GM12801 (cell line): ENCODE results near the gene DHX57.

ENCODE experiments used
- TF ChIP-seq, protein P1 (sequence below): IDR thresholded peaks from one replicate; pipeline ENCODE4 v1.5.1; 2011; ENCODE audit warnings: control low read depth; ENCODE audit not compliant: insufficient read length; ENCODE audit errors: extremely low read depth

The DHX57 gene

DNA sequence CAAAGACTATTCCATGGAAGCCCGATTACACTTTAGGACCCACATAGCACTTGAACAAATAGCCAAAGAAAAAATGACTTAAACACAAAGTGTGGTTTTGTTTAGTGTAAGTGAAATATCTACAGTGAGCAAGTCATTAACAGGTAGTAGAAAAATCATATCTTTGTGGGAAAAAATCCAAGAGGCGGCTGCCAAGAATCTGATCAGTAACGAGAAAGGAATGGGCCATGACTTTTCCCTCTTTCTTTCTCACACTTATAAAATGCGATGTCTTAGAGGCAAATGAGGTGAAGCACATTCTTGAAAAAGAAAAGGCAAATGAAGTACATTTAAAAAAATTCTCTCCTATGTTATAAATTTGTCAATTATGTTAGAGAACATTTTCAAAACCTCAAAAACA lies 110.6 kb downstream of the DHX57 start:
- TF ChIP-seq, protein P1, sequence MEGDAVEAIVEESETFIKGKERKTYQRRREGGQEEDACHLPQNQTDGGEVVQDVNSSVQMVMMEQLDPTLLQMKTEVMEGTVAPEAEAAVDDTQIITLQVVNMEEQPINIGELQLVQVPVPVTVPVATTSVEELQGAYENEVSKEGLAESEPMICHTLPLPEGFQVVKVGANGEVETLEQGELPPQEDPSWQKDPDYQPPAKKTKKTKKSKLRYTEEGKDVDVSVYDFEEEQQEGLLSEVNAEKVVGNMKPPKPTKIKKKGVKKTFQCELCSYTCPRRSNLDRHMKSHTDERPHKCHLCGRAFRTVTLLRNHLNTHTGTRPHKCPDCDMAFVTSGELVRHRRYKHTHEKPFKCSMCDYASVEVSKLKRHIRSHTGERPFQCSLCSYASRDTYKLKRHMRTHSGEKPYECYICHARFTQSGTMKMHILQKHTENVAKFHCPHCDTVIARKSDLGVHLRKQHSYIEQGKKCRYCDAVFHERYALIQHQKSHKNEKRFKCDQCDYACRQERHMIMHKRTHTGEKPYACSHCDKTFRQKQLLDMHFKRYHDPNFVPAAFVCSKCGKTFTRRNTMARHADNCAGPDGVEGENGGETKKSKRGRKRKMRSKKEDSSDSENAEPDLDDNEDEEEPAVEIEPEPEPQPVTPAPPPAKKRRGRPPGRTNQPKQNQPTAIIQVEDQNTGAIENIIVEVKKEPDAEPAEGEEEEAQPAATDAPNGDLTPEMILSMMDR, result no peak

DNA sequence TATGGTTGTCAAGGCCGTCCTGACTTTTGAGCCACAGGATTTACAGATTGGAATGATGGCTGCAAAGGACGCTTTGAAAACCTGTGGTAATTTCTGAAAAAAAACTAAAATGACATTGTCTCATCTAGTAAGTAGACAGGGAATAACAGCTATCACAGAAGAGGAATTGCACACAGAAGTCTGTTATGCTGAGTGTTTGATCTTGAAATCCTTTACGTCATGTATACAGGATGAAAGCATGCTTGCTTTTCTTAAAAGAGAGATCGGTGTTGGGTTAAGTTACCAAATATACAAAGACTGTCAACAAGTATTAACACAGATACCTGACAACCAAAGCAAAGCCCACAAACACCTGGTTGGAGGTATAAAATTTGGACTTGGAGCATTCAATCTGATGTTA lies 112.0 kb downstream of the DHX57 start:
- TF ChIP-seq, protein P1, result no peak

DNA sequence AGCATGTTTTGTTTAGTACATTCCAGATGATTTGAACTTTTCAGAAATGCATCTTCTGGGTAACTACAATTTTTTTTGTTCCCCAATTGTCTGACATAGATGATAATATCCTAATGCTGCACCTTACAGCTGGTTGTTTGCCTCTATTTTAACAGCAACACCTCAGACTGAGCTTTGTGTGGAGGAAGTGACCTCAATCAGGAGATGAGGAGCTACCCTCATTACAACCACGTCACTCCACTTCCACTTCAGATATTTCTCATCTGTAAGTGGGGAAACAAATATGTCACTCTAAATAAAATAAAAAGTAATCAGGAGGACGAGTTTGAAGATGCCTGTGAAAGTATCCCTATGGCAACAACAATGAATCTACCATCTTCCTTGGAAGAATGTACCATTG lies 112.5 kb downstream of the DHX57 start:
- TF ChIP-seq, protein P1, result no peak

DNA sequence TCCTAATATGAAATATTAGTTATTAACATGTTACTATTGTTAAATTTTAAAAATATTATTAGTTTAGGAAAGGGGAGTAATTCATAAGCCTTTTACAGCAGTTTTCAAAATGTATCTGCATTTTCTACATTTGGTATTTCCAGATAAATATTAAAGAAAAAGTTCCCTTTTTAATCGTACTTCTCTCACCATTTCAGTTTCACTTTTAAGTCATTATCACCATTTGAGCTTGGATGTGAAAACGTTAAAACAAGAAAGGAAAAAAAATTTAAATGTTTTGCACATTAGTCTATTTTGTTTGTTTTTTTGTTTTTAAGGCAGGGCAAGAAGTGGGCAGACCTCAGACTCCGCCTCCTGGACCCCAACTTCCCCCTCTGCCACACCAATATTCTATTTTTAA lies 121.2 kb downstream of the DHX57 start:
- TF ChIP-seq, protein P1, result no peak

DNA sequence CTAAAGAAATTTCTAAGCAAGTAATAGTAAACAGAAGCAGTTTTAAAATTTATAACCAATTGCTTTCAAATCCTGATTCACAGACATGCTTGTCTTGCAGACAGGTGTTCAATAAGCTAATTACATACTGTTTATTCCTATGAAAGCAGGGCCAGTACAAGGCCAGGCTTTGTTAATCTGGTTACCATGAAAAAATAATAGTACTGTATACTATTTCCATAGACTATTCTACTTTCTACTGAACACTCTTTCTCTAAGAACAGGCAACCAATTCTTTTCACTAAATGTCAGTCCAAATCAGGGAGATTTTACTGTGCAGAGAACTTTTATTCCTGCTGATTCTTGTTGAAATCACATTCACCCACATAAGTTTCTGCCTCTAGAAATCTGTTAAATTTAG lies 121.7 kb downstream of the DHX57 start:
- TF ChIP-seq, protein P1, result no peak

DNA sequence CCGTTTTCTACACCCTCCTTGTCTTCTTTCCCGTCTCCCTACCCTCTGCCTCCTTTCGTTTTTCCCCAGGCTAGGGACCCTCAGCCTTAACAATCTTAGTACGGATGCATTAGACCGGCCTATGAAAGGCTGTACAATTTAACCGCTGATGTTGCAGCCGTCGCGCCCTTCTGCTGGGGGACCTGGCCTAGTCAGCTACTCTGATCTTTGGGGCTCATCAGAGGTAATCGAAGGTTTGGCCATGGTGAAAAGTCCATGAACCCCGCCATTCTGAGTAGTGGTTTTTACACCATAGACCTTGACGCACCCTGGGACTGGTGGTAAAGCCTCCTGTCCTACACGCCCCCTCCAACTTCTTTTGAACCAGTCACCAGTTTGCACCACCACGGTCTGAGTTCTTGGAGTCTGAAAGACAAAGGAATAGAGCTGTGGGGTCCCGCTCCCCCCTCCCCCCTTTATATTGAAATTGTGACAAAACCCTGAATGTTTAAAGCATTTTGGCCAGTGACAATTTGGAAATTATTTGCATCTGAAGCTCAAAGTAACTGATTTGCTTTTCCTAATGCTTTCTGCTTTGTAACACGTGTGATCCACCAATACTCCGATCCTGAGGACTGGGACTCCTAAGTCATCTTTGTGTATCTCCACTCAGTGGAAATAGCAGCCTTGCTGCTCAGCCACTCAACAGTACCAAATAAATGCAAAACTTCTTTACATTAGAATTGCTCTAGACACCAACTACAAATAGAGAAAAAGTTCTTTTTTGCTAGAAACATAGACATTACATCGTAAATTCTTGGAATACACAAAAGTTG lies 123.9 kb downstream of the DHX57 start:
- TF ChIP-seq, protein P1, result no peak

DNA sequence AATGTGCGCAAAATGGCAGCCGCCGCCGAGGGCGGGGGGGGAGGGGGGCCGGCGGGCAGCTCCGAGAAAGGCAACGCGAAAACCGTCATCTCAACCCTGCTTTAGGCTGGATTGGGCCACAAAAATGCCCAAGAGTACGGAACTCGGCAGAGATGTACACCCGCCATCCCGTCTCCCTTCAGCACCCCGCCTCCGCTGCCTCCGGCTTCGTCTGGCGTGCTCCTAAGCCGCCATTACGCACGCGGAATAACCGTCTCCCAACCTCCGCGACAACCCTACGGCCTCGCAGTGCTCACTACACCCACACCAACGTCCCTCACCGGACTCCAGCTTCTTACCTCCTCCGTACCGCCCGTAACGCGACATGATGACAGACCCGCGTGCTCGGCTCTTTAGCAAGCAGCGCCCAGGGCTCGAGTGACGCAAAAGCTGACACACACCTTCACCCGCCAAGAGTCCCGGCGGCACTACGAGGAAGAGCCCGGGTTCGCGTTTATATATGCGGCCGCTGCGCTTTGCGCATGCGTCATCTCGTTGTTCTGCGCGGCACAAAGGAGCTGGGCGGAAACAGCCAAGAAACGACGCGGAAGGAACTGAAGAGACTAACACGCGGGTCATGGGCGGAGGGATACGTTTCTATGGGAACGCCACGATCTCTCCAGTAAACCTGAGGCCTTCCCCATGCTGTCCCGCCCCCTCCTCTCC lies 124.7 kb downstream of the DHX57 start, which contains the start of gene SRSF7:
Gene SRSF7 (minus strand): TSS at position 471 of the 705 bp plus-strand sequence. CDS start 105 bp downstream, at position 366.
- TF ChIP-seq, protein P1, result no peak
